Heart left ventricle (tissue), 13 donors: Measurements from ENCODE around the gene CCDC61.

Experiments
- CTCF ChIP-seq, 12 donors: fragments of 200-600 bp; sonication (generic) in 4 of 12; IDR thresholded peaks; one replicate each; pipeline versions ENCODE4 v1.5.0 to v1.8.0; 2018 to 2022; ENCODE audit warnings: antibody characterized with exemption in 12 of 12, mild to moderate bottlenecking in 5 of 12
- POLR2A ChIP-seq, 2 donors: fragments of 450-650 bp; IDR thresholded peaks; one replicate each; pipeline ENCODE4 v1.6.1; 2017; ENCODE audit warnings: antibody characterized with exemption in 2 of 2, mild to moderate bottlenecking in 2 of 2, moderate library complexity in 2 of 2
- donor health status: ischemic (EF 13 %, LVEDD 7.1; RV severe dilation, severe dysfunction).
- donor health status: DM: no; HTN: yes; CAD: no.
- donor health status: DM: no; HTN: no; CAD: no.
- donor health status: ischemic (EF 25% LVEDD 6.9; RV normal size, moderate dysfunction).
- donor health status: ischemic (EF 25% LVEDD 5.7; RV mildly dilated, moderate dysfunction).
- donor health status: ischemic (EF 35%, LVEDD 5.7; RV mildly dilated, moderate dysfunction).
- donor health status: nonischemic (EF 11% LVEDD 7.7; RV severe dilation, severe dysfunction).
- donor health status: DM: yes; HTN: yes; CAD: no.
- donor health status: PGD.
- donor health status: ischemic (EF 29% LVEDD 5.4; RV normal size, mild dysfunction).
- donor health status: nonischemic (EF 23%, LVEDD 6.1; RV moderate dilation, normal function).

GRCh38 chr19:46022061-46022430 is 26.8 kb downstream of the CCDC61 start:
- TF ChIP-seq CTCF (IDR thresholded peaks at IDR 0.05) (no peak), POLR2A (IDR thresholded peaks at IDR 0.05) (no peak)
